ENCODE measurements around the gene NPPC. TPM values are rescaled to one million over a fixed set of nuclear protein-coding genes. Genes with fewer than 3 reads are reported as not detected.

Gene NPPC
- total RNA-seq, 1 experiment from 2014 or later, result 0.98 TPM

DNA sequence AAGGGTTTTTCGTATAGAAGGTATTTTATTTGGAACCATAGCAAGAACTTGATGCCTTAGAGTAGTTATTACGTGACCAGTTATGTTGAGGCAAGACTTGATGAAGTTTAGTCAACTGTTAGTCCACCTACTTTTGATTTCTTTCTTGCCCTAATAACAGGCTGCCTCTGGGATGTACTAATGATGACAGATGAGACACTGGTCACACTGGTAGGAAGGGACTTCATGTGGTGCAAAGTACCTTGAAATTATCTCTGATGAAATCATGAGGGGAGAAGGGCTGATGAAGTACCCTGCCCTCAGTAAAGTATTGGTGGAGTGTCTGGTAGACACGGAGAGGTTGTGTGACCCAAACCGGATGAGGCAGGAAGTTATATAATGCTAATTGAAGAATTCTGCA, 40.7 kb upstream of the NPPC start (continued):
- no peak for TF ChIP-seq ARID4B (CRISPR knock-in tag; IDR thresholded peaks at IDR 0.05; ENCODE audit: borderline replicate concordance)
- TF ChIP-seq NR2C2 (CRISPR knock-in tag; IDR thresholded peaks at IDR 0.05), result no peak
- no peak for TF ChIP-seq ZNF263 (CRISPR knock-in tag; IDR thresholded peaks at IDR 0.05; ENCODE audit: low read depth)
- TF ChIP-seq, protein P1, sequence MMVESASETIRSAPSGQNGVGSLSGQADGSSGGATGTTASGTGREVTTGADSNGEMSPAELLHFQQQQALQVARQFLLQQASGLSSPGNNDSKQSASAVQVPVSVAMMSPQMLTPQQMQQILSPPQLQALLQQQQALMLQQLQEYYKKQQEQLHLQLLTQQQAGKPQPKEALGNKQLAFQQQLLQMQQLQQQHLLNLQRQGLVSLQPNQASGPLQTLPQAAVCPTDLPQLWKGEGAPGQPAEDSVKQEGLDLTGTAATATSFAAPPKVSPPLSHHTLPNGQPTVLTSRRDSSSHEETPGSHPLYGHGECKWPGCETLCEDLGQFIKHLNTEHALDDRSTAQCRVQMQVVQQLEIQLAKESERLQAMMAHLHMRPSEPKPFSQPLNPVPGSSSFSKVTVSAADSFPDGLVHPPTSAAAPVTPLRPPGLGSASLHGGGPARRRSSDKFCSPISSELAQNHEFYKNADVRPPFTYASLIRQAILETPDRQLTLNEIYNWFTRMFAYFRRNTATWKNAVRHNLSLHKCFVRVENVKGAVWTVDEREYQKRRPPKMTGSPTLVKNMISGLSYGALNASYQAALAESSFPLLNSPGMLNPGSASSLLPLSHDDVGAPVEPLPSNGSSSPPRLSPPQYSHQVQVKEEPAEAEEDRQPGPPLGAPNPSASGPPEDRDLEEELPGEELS (CRISPR knock-in tag; IDR thresholded peaks at IDR 0.05), result no peak
- TF ChIP-seq, protein P2, sequence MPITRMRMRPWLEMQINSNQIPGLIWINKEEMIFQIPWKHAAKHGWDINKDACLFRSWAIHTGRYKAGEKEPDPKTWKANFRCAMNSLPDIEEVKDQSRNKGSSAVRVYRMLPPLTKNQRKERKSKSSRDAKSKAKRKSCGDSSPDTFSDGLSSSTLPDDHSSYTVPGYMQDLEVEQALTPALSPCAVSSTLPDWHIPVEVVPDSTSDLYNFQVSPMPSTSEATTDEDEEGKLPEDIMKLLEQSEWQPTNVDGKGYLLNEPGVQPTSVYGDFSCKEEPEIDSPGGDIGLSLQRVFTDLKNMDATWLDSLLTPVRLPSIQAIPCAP (CRISPR knock-in tag; IDR thresholded peaks at IDR 0.05), result no peak
- TF ChIP-seq, protein P3, sequence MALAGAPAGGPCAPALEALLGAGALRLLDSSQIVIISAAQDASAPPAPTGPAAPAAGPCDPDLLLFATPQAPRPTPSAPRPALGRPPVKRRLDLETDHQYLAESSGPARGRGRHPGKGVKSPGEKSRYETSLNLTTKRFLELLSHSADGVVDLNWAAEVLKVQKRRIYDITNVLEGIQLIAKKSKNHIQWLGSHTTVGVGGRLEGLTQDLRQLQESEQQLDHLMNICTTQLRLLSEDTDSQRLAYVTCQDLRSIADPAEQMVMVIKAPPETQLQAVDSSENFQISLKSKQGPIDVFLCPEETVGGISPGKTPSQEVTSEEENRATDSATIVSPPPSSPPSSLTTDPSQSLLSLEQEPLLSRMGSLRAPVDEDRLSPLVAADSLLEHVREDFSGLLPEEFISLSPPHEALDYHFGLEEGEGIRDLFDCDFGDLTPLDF (CRISPR knock-in tag; IDR thresholded peaks at IDR 0.05), result no peak
- TF ChIP-seq ZSCAN18 (CRISPR knock-in tag; IDR thresholded peaks at IDR 0.05), result no peak

GRCh38 chr2:231965102-231965501, 38.9 kb upstream of the NPPC start:
- no peak for ATAC-seq
- no peak overlapping the region for H3K4me3 Mint-ChIP-seq
- no peak overlapping the region for H3K27ac Mint-ChIP-seq
- H3K4me1 Mint-ChIP-seq, result peaks cover 8% of the 10 kb centered on the region
- CTCF ChIA-PET, result no interaction called here
- TF ChIP-seq TEAD1 (CRISPR knock-in tag; IDR thresholded peaks at IDR 0.05) (no peak), NR3C1 (CRISPR knock-in tag; conservative IDR thresholded peaks at IDR 0.05; ENCODE audit: low read depth) (no peak), JUN (CRISPR knock-in tag; IDR thresholded peaks at IDR 0.05) (no peak), MYBL2 (CRISPR knock-in tag; IDR thresholded peaks at IDR 0.05) (no peak), FOXJ3 (CRISPR knock-in tag; IDR thresholded peaks at IDR 0.05; ENCODE audit: borderline replicate concordance) (no peak), ZNF416 (CRISPR knock-in tag; IDR thresholded peaks at IDR 0.05) (no peak), ZNF396 (CRISPR knock-in tag; IDR thresholded peaks at IDR 0.05; ENCODE audit: borderline replicate concordance) (no peak), ARID4B (CRISPR knock-in tag; IDR thresholded peaks at IDR 0.05; ENCODE audit: borderline replicate concordance) (no peak), ZSCAN18 (CRISPR knock-in tag; IDR thresholded peaks at IDR 0.05) (no peak), ZNF423 (CRISPR knock-in tag; IDR thresholded peaks at IDR 0.05) (no peak)
- POLR2A ChIA-PET, result no interaction called here
- H3K27me3 Mint-ChIP-seq (ENCODE audit: low read depth), result peaks cover 9% of the 10 kb centered on the region
- peaks cover 14% of the 10 kb centered on the region for H3K36me3 Mint-ChIP-seq
- H3K9me3 Mint-ChIP-seq, result peaks cover 22% of the 10 kb centered on the region
- DNase-seq (ENCODE audit: low spot score), result no peak
